Superior temporal gyrus (tissue), 1 donor: ENCODE results near the gene PACRG.

Experiments used
- DNase-seq: peaks from one replicate; pipeline ENCODE4 v3.0.0-alpha.2; 2016; ENCODE audit errors: extremely low spot score

Gene PACRG

GRCh38 chr6:162710419-162710818 lies 17.4 kb upstream of the PACRG start:
- DNase-seq, result no peak

GRCh38 chr6:162710936-162711335 lies 16.8 kb upstream of the PACRG start:
- no peak for DNase-seq

DNA sequence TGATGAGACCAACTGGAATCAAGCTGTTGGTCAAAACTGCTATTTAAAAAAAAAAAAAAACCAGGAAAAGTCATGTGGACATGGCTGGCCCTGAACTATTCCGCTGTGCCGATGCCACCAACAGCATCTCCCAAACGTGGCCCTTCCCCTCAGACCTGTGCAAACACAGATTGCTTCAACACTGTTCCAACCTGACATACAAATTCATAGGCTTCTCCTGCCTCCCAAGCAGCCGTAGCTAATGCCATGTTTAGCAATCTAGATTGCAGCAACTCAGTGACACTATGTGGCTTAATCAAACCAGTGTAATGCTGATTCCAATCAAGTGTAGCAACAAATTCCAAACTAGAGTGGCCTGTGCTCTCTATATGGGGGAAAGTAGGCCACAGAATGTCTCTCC lies 16.4 kb upstream of the PACRG start:
- DNase-seq, result no peak

- DNase-seq, result no peak
Measured at GRCh38 chr6:162712694-162713093, 15.1 kb upstream of the PACRG start.

DNA sequence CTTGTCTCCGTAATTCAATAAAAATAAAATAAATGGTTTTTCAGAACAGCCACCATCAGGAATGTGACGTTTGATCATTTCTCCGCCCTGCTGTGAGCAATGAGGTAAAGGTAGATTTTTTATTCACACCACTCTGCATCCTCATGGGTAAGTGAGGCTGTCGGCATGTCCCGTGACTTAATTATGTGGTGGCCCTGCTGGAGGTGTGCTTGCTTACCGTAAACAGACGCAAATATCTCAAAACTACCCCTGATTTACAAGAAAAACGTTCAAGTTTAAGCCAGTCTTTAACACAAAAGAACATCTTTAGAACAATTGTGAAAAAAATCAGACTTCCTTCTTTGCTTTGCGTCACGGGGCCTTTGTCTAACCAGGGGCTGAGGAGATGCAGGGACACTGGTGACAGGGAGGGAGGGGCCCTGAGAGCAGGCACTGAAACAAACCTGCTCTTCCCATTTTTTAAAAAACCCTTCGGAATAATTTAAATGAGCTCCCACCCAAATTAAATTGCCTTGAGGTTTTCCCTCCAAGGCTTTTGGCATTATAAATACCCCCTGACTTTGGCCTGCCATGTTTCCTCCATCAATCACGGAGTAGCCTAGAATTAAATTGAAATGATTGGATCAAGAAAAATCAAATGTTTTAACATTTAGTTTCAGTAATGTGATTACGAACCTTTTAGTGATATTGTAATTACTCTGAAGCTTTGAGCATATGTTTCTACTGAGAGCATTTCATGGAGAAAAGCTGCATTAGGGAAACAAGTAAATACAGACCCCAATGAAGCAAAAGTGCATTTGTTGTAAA lies 13.6 kb upstream of the PACRG start:
- DNase-seq, result no peak

- no peak for DNase-seq
Measured at GRCh38 chr6:162715601-162716000, 12.2 kb upstream of the PACRG start.

DNA sequence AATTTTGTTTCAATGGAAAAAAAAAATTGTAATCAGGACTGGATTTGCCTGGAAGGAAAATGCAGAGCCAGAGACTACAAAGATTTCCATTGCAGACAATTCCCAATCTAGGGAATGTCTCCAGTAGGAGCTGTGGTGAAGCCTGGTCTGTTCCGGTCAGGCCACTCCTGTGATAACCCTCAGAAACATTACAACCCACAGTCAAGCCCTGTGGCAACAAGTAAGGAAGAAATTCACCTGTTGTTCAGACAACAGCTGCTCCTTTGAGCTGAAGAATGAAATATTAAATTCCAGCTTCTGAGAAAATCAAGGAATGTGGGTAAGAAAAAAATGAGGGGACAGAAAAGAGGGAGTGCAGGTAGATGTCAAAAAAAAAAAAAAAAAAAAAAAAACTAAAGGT lies 8.2 kb upstream of the PACRG start:
- DNase-seq, result no peak

- DNase-seq, result no peak
Measured at GRCh38 chr6:162721404-162721687, 6.4 kb upstream of the PACRG start.

DNA sequence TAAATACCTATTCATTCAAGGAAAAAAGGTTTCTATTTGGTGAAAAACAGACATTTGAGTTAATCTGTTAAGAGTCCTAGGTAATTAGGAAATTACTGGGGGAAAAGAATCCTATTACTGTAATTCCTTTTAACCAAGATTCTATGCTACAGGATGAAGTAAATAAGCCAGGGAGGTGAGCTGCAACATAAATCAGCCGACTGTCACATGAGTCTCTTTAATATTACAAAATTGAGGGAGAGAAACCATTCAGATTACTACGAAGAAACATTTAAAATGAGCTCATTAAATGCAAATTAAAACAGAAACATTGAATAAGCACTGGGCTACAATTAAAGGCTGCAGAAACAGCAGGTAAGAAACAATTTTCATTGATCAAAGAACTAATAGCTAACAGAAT lies 5.5 kb upstream of the PACRG start:
- no peak for DNase-seq

DNA sequence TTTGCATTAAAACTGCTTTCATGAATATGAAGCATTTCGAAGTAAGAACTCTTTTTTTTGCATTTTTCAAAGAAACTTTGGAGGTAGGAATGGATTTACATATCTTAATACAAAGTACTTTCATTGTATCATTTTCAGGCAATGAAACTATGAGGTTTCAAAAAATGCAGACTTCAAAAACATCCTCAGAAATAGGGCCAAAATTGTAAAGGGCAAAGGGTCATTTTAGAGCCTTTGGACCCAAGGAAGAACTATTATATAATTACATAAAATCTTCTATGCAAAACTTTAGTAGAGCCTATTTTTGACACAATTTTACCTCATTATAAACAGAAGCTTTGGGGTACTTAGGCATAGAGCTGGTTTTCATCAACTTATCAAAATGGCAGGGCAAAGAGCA lies 5.1 kb upstream of the PACRG start:
- no peak for DNase-seq

DNA sequence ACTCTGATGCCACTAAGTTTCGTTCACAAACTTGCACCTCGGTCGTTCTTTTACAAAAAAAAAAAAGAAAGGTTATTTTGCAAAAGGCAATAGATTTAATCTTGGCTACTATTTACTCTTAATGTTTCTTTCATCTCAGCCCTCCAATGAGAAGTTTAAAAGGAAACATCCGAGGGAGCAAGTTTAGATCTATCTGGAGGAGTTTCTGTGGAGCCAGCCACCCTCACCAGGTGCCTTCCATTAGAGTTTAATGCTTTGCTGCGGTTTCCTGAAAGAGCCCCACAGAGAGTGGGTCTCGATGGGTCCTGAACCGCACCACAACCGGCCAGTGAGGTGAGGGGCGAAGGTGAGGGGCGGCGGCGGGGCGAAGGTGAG lies 840 bp upstream of the PACRG start:
- no peak for DNase-seq

DNA sequence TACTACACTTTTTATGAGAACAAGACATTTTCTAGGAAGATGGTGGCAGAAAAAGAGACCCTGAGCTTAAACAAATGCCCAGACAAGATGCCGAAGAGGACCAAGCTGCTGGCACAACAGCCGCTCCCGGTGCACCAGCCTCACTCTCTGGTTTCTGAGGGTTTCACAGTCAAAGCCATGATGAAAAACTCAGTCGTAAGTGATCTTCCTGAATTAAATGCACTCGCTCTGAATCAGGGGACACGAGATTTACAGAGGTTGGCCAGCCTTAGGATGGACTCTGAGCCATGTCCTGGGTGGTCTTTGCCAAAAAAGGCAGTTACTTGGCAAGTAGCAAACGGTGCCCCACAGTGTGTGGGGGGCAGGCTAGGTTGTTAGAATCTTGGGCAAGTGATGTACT lies 423 bp downstream of the PACRG start:
- DNase-seq, result peak; percentile 64

GRCh38 chr6:162728706-162729105 lies 932 bp downstream of the PACRG start:
- peak; percentile 51 for DNase-seq

- no peak for DNase-seq
Measured at GRCh38 chr6:162730502-162730901, 2.7 kb downstream of the PACRG start.

DNA sequence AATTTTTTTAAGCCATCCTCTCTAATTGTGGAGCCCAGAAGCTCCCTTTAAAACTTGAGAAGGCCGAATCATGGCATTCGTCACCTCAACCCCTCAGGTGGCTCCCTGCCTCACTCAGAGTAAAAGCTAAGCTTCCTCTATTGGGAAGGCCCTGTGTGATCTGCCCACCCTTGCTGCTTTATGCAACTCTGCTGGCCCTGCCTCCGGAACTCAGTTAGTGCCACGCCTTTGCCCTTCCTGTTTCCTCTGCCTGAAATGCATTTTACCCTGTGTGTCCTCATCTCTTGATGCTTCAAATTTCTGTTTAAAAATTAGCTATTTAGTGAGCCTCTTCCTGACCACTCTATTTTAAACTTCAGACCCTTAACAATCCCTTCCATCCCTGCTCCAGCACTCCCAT lies 5.7 kb downstream of the PACRG start:
- DNase-seq, result no peak

- DNase-seq, result no peak
Measured at GRCh38 chr6:162736961-162737360, 9.2 kb downstream of the PACRG start.

- DNase-seq, result no peak
Measured at GRCh38 chr6:162750776-162751175, 23.0 kb downstream of the PACRG start.

DNA sequence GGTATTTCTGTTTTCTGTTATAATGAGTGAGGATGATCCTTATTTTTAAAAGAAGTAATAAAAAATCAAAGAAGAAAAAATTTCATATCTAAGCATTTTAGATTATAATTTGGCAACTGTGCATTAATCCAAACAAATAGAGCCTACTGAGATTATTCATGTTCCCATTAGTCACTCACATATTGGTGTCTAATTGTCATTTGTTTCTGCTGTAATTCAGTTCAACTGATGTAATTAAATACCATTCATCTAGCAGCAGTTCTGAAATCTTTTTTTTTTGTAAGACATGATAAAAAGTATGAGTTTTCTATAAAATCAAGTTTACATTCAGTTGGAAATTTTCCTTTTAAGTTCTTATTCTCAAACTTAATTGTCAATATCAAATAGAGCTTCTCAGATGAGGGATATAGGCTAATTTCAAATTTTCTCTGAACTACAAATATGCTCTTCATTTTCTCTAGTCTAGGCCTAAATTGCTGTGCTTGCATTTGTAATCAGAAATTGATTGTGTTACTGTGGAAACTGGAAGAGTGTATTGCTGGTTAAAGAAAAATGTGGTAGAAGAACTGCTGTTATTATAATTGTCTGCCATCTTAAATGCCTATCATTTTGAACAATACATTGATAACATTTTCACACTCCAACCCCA lies 23.6 kb downstream of the PACRG start:
- no peak for DNase-seq

DNA sequence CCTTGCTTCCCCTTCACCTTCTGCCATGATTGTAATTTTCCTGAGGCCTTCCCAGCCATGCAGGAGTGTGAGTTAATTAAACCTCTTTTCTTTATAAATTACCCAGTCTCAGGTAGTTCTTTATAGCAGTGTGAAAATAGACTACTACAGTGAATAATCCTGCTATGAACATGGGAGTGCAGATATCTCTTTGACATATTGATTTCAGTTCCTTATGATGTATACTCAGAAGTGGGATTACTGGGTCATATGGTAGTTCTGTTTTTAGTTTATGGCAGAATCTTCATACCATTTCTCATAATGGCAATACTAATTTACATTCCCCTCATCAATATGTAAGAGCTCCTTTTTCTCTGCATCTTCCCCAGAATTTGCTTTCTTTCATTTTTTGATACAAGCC lies 26.0 kb downstream of the PACRG start:
- DNase-seq, result no peak

- no peak for DNase-seq
Measured at GRCh38 chr6:162770136-162770535, 42.4 kb downstream of the PACRG start.

DNA sequence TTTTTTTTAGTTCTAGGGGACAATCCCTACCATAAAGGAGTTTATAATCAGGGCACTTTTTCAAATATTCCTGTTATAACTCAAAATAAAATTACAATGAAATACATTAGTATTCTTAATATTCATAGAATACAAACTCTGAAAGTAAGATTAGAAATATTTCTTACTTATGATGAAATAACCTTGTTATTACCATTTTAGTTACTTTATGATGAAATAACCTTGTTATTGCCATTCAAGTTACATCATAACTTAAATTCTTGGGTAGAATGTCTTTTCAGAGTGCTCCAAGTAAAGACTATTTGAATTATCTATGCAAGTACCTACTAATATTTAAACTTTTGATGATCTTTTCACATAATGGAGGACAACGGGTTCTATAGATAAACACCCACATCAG lies 43.2 kb downstream of the PACRG start:
- DNase-seq, result no peak

GRCh38 chr6:162772466-162772865 lies 44.7 kb downstream of the PACRG start:
- DNase-seq, result no peak

DNA sequence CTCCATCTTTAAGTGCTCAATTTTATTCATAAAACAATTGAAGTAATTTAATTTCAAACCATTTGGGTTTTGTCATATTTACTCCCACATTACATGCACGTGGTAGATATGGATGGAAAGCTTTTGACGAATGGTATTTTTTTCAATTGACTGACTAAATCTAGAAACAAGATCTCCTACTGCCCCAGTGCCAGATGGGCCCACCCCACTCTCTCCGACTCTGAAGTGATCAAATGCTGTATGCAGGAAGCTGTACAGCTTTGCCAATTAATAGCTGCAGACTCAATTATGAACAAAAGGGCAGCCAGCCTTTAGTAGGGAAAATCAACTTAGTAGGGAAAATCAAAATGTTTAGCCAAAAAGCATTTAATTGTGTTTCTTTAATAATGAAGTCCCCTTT lies 46.2 kb downstream of the PACRG start:
- no peak for DNase-seq

DNA sequence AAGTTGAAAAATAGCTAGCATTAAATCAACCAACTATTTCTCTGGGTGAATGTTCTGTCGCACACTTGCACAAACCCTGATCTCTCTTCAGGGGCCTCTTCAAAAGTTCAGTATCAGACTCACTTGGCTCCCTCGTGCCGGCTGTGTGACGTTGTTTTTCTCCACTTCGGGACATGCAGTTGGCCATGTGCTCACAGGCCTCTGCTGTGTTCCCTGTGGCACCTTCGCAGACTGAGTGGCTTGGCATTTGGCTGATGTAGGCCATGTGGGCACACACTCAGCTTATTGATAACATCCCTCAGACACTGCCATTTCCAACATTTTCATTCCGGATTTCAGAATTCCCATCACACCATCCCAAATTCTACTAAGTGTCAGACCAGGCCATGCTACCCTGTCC lies 49.3 kb downstream of the PACRG start:
- DNase-seq, result no peak
